NCI-H2029 (cell line): ENCODE data around the gene GUCY1A2.

Source experiments
- DNase-seq: peaks from one replicate; lab custom pipeline; 2025; lab: John Stamatoyannopoulos, UW

Gene GUCY1A2

DNA sequence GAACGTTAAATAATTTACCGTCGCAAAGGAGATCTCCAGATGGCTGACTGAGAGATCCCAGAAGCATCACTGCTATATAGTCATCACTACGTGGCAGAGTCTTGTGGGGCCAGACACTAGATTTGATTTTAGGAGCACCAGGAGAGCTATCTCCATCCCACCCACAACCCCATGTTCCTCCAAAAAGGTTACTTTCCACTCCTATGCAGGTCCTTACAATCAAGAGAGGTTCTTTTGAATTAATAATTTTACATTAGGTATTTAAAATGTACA is 19.4 kb downstream of the GUCY1A2 start:
- no peak for DNase-seq

DNA sequence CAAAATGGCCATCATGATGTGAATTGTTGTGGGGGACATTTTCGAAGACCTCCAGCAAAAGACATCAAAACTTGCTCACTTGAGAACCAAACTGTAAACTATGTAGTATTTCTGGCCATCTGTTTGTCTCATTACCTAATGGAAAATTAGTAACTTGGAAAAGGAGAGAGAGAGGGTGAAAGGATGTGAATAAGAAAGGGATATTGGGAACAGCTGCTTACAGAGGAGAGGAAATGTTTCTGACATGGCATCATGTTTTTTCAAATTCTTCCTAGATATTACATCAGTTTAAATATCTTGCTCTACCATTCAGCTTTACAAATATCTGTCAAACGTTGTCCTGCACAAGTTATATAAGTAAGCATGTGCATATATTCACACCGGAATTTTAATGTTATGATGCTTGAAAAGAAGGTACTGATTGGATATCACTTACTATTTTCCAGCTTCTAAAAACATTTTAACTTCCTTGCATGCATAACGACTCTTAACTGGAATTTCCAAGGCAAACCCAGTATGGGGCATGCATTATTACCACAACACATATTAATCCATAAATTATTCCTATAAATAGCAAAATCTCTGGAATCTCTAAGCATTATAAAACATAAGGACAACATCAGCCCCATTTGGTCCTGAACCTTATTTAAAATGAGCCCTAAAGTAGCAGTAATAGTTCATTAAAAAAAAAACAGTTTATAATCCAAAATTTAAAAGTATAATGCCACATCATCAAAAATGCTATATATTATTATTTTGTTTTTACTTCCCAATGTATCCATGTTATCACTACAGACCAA is 20.0 kb downstream of the GUCY1A2 start:
- DNase-seq, result no peak

DNA sequence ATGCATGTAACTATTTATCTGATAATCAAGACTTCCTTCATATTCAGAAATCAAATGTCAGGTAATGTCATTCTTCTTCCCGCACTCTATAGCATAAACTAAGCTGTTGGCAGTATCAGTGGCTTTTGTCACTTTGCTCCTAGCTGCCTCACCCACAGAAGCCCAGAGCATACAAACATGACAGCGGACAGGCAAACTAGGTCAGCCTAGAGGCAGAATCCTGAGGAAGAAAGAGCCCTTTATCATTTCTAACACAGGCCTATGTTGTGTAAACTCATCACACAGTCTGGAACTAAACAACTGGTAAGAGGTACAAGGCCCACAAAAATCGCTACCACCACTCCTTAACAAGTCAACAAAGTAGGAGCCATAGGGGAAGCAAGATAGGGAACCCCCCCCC is 21.0 kb downstream of the GUCY1A2 start:
- no peak for DNase-seq

DNA sequence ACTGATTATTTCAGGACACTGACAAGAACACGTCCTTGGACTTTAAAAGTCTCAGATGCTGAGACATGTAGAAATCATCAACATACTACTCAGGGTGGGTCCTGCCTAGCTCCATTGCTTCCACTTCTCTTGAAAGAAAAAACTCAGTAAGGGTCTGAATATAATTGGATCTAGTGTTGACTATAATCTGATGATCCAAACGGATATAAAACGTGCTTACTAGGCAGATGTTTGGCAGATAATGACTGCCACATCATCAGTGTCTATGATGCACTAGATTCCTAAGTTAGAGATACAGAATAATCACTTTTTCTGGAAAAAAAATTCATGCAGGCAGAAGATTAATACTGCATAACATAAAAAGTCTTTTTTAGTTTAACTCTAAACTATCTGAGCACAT is 21.6 kb downstream of the GUCY1A2 start:
- DNase-seq, result no peak

DNA sequence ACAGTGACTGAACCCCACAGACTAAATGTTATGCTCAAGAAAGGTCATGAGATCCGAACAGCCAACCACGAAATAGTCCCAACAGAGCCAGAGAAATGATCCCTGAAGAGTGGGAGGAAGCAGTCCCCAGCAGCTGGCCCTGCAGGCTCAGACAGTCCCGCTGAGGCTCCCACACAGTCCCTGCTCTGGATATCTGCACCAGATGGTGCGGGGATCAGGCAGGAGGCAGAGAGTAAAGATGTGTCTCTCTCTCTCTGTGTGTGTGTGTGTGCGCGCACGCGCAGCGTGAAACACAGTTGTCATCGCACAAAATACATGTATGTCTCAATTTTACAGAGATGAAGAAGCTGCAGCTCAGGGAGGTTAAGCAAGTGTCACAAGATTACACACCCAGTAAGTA is 27.9 kb downstream of the GUCY1A2 start:
- DNase-seq, result no peak

DNA sequence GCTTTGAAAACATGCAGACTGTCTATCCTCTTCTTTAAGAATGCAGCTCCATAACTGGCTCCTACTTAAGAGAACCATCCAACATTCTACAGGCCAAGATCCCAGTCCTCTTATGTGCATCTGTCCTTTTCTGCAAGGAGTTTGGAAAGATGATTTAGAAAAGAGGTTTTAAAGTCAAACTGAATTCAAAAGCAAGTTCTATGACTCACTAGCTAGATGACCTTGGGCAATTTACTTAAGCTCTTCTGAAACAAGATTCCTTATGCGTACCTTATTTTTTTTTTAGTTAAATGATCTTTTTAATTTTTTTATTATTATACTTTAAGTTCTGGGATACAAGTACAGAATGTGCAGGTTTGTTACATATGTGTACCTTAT is 29.2 kb downstream of the GUCY1A2 start:
- no peak for DNase-seq

DNA sequence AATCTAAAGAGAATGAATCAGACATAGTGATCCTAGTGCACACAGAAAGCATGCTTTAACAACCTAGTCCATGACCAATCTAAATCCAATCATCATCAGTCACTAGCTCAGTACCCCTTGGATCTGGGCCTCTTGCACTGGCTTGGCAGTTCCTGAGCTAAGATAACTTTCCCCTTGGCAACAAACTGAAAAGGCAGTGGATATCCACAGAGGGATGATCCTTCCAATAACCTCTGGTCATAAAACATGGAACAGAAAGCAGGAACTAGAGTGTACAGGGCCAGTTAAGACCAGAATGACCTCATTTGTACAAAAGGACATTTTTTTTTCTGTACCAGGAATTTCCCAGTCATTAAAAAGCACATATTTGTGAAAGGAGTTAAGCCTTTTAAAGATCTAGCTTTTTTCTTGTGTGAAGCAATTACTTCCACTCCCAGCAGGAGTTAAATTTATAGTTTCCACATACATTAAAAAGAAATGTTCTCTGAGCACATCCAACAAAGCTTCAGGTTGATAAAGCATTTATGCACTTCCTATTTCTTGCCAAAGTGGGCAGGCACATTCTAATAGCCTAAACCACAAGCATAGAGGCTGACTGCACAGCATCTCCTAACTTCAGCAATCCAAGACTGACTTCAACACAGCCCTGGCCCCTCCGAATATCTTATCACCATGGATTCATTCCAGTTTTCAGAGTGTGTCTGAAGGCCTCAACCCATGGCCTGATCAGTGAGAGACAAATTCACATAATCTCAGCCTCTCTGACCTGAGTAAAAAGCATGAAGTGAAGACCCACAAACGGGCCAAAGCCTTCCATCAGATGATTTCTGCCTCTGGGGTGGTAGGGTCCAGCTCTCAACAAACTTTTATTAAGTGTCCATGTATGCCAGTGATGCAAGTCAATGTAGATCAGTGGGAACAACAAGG is 29.9 kb downstream of the GUCY1A2 start:
- no peak for DNase-seq

DNA sequence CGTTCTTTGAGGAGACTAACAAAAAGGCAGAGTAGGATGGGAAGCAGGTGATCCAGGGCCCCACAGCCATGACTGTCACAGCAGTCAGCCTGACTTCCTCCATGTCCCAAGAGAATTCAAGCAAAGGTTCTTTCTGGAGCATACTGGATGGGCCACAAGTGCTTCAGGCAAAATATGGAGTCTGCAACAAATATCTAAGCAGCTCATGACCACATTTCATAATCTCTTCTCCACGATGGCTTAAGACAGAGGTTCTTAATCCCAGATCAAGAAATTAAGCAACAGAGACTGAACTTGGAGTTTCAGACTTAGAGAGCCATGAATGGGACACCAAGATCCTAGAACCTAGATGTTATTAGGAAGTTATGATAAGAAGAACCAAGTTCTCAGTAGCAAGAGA is 31.6 kb downstream of the GUCY1A2 start:
- DNase-seq, result no peak

DNA sequence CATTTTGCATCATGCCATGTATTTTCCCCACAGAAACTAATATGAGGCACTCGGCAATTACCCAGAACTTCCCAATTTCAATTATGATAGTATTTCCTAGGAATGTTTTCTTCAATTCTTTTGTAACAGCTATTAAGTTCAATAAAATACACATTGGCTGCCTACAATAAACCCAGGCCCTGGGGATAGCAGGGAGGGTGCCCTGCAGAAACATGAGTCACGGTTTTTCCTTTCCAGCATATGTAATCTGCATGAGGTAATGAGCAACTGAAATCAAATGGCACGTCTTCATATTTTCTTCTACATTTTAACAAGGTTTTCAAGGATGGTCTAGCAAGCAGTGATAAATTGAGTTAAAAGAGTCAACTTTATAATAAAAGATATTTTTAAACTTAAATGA is 32.0 kb downstream of the GUCY1A2 start:
- DNase-seq, result no peak

DNA sequence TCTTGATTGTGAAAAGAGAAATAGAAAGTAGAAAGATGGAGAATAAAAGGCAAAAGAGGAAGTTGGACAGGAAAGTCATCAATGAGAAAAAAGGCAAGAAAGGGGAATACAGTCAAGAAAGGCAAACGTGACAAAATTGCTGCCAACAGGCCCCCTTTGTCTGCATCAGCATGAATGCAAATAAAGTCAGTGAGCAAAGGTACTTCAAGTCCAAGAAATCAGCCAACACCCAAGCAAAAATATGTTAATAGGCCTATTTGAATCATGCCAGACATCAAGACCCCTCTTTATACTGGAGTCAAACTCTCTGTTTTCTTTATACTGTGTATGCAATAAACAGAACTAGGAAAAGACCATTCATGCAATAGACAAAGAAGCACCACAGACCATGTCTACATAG is 34.3 kb downstream of the GUCY1A2 start:
- DNase-seq, result no peak

DNA sequence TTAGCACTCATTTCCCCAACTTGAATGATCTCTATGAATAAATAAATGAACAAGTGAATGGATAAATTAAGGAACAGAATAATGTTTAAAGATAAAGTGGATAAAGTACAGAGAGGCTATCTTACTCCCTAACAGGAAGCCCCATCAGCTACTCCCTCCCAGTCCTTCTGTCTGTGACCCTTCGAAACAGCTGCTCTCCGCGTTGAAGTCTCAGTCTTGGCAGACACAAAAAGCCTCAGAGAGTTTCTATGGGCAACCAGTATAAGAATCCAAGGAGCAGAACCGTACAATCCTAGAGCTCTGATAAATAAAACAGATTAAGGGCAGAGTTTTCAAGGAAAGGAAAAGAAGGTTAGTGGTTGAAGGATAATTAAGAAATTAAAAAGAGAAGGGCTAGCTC is 35.0 kb downstream of the GUCY1A2 start:
- no peak for DNase-seq

DNA sequence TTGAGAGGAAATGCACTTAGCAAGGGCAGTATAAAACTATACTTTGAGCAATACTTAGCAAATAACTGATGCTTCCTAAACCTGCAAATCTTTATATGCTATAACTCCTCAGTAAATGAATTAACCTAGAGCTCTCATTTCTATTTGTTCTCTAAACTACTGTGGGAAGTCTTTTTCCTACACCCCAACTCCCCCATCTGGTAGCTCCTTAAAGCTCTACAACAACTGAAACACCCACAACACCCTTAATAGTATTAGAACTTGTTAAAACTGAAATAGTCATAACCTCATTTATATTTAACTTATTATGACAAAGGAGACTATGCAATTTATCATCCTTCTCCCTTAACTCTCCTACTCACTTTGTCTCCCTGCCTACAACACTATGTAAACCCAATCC is 43.4 kb downstream of the GUCY1A2 start:
- DNase-seq, result no peak

DNA sequence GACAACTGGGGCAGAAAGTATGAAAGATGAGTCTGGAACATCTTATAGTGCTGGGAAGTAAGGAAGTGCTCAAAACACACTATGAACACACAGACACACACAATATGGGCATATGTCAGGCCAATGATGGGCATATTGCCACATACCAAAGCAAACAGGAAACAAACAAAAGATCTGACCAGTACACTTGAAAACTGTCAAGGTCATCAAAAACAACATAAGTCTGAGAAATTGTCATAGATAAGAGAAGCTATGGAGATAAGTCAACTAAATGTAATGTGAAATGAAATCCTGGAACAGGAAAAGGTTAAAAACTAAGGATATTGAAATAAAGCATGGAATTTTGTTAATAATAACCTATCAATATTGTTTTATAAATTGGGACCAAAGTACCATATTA is 46.4 kb downstream of the GUCY1A2 start:
- DNase-seq, result no peak

DNA sequence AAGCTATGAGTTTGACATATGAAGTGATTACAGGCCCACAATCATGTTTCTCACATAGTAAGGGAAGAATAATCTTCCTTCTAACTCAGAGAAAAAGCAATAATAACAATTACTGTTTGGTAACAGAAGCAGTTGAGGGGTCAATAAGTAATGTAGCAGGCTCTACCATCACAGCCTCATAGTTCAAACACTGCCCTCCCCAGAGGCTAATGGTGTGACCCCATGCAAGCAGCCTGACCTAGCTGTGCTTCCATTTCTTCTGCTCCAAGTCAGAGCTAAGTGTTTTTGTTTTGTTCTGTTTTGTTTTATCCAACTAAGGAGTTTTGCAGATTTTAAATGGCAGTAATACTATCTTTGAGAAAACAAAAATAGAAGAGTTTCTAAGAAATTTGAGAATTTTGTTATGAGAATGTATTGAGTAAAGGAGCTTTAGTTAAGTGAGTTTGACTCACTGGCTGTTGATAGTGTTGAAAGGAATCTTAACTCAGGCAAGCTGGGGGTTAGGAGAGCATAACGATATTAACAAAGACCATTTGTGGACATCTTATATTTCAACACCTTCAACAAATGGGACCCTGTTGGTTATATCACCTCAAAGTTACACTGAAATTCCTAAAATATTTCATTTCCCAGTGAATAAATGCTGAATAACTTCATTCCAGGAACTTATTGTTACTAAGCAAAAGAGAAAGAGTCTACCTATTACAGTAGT is 48.5 kb downstream of the GUCY1A2 start:
- DNase-seq, result no peak

DNA sequence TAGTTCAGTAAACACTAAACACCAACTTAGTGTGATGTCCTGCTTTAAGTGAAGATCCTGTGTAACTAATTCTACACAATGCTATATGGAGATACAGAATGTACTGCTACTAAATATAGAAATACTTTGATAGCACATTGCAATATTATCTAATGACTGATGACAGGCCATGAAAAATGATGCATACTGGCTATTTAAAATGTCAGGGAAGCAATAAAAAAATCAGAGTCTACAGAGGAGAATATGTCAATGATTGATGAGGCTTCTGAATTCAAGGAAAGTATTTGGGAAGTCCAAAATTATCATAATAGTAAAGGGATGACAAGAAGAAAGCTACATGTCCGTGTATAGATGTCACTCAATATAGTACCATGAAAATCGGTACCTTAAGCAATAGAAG is 55.3 kb downstream of the GUCY1A2 start:
- DNase-seq, result no peak

DNA sequence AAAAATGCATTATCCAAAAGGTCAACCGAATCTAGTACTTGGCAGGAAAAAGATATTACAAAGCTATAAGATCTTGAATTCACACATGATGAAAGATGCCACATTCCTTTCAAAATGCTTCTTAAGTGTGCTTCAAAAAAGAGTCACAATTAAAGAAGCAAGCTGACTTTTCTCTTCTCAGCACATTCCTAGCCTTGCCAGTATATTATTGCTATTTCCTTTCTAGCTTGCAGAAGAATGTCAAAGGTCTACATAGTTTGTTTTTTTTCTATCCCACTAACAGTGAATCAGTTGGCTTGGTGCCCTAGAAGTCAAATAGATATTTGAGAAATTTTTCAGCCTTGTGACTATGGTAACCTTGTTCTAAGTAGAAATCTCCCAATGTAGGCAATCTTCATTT is 56.8 kb downstream of the GUCY1A2 start:
- no peak for DNase-seq

DNA sequence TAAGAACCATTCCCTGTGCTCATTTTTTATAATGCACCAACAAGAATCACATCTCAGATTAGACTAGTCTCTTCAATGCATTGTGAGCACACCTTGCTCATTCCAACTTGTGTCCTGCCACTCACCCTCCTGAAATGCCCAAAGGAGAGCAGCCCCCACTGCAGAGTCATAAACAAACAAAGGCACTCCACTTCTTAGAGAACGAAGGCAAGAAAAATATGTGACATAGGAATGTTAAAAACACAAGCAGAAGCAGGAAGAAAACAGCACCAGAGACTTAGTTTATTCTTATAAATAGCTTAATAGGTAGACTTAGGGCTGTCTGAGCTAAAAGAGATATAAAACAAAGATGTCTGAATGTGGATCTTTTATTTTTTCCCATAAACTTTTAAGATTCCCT is 57.2 kb downstream of the GUCY1A2 start:
- DNase-seq, result no peak

DNA sequence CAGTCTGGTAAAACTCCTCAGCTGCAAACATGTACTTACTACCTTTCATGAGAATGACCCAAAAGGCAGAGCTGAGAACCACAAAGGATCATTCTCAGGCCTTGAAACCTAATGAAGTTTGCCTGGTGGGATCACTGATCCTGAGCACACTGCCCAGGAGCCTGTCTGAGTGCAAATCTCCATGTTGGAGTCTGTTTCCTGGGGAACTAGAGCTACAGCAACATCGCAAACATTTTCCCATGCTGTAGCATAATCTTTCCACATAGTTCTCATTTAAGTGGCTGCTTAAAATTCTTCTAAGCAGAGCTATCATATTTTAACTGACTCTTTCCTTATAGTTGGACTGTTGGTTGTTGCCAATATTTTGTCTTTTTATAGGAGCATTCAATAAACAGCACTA is 58.5 kb downstream of the GUCY1A2 start:
- no peak for DNase-seq

DNA sequence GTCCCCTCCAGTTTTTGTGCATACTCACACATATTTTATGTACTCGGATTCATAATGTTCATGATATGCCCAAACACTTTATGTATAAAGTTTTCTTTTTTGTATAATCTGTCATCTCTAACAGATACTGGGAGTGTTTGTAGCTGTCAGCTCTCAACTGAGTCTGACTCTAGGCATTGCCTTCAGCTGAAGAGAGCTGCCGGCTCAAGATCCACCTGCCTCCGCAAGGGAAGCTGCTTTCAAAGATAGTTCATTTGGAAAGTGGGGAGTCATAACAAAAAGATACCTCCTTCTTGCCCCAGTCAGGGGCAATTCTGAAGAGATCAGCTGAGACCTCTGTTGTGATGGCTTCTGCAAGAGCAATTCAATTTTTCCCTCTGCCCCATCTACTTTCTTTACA is 58.9 kb downstream of the GUCY1A2 start:
- no peak for DNase-seq

DNA sequence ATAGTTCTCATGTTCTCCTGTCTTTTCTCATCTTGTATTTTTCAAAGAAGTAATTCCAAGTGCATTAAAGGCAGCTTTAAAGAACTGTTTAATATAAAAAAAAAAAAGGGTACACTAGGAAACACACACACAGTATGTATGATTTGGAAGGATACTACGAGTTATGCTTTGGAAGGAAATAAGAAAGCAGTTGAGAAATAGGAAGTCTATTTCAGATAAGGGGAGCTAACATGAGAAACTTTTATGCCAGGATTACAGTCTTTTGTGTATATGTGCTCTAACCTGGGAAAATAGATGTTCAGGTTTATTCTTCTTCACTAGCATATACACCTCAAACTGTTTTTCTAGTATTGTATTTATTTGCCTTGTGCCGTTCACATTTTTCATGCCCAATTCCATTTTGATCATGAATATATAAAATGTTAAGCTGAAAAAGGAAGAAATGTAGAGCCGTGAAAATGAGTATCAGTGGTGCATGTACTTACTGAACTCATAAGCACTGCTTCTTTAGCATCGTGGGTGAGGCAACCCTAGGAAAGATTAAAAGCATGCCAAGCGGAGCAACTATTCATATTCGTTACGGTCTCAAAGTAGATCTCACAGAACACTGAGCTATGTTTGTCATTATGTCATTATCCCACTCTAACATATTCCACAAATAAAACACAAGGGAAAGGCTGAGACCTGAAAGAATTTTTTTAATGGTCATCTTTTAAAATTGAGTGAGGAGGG is 59.6 kb downstream of the GUCY1A2 start:
- no peak for DNase-seq

DNA sequence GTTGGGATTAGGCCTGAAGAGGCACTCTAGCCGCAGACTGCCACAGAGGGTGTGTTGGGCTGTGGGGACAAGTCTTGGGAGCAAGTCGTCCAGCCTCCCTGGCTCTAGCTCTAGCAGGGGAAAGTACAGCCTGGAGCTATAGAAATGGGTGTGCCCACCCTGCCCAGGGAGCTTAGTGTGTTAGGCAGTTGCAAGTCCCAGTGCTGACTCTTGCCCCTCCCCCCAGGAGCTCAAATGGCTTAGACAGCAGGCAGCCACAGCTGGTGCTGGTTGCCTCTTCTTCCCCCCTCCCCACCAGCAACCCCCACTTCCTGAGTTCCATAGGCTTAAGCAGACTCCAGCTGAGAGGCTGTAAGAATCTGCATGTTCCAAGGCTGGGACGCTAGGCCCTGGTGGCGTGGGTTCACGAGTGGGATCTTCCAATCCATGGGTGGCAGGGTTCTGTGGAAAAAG is 61.2 kb downstream of the GUCY1A2 start:
- DNase-seq, result no peak

DNA sequence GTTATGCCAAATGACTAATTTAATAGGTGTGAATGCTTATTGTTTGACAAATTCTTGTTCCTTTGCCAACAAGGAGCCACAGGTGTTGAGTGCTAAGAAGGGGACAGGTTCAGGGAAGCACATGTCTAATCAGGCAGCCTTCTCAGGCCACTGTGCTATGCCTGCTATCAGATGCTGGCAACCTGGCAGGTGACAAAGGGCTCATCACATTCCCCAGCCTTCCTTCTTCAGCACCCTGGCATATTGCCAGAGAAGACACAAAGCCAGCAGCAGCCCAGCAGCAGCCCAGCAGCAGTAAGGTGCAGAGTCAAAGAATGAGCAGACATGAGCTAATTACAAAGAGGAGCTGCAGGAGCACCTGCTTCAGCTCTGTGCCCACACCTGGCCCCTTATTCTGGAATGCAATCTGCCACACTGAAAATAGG is 68.2 kb downstream of the GUCY1A2 start:
- peak; percentile 85 for DNase-seq
